HG03521 (cell line): Measurements from ENCODE around the gene GLRX.
A peak's percentile ranks its signal among the peaks of the same experiment; 100 is the strongest.

Experiments
- ATAC-seq: cut with Tn5 transposase; IDR thresholded peaks from one replicate; pipeline ENCODE4 v1.9.1; 2021; ENCODE audit warnings: mild to moderate bottlenecking, moderate library complexity; ENCODE audit not compliant: unreplicated experiment

The GLRX gene

DNA sequence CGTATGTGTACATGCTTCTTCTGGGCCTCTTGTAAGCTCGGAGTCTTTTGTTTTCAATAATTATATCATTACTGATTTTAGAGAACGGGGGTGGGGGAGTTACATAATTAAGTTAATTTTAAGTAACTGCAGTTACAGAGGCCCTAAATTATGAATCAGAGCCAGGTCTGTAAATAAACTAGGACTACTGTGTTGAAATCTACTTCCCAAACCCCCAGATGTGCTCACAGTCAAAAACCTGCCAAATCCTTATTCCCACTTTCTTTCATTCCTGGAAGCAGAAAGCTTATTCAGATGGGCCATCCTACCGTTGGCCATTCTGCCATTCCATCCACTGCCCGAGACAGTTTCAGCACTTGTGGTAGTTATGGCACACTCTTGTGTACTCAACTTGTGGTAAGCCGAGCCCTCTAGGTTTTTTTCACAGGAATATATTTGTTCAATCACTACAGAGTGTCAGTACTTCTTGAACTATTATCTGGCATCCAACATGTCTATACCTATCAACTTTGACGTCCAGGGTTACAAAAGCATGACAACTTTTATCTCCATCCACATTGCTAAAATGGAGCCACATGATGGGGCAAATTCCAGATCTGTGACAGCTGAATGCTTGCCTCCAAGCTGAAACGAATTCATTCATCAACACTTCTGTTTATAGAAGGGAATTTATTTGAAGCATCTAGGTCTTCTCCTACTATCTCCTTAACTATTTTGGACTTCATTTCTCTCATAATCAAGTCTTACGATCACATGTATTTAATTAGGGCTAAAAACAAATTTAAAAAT, 37.8 kb downstream of the GLRX start:
- ATAC-seq = no peak

DNA sequence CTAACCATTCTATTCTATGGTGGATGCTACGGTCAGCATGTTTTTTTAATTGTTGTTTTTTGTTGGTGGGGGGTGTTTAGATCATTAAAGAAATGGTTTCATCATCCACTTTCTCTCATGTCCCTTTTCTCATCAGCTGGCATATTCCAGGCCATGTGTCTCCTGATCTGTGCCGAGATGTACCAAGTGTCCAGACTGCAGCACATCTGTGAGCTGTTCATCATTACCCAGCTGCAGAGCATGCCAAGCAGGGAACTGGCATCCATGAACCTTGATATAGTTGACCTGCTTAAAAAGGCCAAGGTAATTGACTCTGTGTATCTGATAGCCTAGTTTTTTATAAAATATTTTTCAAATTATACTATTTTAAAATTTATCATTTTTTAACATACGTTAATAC, 38.9 kb downstream of the GLRX start:
- no peak for ATAC-seq

DNA sequence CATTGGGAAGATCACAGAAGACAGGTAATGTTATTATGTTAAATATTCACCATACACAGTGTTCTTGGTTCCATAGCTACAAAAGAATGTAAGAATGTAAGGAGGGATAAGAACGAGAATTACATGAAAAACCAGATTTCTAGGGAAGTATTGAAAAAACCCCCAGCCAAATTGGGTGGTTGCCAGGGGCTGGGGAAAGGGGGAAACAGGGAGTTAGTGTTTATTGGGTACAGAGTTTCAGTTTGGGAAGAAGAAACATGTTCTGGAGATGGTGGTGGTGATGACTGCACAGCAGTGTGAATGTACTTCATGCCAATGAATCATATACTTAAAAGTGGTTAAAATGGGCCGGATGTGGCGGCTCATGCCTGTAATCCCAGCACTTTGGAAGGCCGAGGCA, 40.3 kb downstream of the GLRX start:
- no peak for ATAC-seq

DNA sequence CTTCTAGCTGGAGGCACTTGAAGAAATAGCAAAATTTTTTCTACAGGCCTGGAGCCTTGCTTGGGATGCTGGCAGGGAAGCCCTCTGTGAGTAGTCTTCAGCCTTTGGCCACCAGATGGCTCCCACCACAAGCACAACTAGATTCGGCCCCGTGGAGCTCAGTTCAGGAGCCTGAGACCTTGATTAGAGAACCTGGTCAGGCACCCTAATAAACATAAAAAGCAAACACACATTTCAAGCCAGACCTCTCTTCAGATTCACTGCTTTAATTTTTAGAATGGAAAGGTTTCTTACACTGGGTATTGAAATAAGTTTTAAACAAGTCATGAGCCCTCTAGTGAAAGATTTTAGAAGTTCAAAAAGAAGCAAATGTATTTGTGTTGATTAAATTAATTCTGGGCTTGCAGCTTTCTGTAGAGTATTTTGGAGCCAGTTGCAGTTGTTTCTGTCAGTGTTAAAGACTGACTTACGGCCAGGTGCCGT, 41.4 kb downstream of the GLRX start:
- ATAC-seq = peak; percentile 91

DNA sequence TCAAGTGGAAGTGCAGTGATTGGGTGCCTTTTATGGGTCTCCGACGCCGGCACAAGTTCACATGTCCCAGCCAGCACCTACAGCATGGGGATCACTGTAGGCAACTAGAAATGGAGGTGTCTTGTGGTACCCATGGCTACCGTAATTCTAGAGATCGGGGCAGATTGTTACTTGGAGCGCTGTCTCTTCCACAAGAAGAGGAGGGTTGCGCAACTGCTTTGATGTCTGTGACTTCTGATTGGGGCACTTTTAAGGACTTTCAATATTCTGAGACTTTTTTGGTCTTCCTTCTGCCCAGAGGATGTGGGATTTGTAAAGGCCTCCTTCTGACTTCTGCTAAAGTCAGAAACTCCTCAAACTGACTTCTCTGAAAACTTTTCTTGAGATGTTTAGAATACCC, 41.9 kb downstream of the GLRX start:
- no peak for ATAC-seq

DNA sequence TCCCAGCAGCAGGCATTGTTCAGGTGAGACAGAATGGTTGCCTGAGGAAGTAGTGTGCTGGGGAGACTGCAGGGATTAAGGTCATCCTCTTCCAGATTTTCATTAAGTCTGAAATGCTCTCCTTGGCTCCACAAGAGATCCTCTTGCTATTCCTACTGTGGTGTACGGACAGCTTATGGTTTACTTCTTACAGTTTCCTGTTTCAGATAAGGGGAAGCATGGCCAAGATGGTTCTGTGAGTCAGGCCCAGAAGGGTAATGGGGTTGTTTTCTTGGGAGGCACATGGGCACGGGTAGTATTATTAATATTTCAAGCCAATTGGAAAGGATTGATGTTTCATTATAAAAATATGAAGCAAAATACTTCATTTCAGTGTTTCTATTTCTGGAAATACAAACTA, 42.9 kb downstream of the GLRX start:
- no peak for ATAC-seq

DNA sequence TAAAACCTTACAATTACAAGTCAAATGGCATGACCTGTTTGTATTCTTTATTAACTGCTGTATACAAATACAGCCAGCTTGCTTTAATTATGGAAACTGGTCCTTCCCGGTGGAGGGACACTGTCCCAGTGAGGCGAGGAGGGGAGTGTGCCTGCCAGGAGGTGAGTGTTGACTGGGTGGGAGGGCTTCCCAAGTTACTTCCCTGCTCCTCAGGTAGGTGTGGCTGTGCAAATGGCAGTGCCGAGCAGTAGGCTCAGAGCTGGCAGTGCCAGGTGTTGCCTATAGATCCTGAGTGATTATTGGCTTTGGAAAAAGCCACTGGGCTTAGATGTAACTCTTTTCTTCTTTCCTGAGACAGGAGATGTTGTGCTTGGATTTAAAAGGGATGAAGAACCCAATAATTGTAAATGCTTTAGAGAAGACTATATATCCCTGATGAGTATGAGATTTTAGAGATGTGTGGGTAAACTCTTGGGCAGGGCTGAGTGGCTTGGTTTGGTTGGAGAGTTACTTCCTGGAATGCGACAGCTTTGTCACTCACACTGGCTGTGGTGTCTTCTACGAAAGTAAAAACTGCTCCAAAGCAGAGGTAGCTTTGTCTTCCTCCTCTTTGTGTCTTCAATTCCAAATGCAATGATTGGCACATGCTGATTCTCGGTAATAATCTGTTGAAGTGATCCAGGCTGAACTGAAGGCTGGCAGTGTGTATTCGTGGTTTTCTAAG, 43.7 kb downstream of the GLRX start:
- ATAC-seq = no peak

DNA sequence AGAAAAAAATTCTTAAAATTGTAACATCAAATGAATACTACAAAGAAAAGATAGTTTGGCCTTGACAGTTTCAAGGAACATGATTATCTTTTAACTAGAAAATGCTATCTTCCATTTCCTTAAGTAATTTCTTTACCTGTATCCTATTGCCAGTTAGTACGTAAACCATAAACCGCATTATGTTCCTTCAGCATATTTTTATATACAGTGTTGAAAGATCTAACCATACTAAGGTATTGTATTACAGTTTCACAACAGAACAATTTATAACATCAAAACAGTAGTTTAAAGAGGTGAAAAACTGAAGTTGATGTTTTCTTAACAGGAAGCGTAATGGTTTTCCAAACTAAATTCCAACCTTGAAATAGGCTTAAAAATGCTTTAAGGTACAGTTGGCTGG, 45.1 kb downstream of the GLRX start:
- ATAC-seq = no peak

DNA sequence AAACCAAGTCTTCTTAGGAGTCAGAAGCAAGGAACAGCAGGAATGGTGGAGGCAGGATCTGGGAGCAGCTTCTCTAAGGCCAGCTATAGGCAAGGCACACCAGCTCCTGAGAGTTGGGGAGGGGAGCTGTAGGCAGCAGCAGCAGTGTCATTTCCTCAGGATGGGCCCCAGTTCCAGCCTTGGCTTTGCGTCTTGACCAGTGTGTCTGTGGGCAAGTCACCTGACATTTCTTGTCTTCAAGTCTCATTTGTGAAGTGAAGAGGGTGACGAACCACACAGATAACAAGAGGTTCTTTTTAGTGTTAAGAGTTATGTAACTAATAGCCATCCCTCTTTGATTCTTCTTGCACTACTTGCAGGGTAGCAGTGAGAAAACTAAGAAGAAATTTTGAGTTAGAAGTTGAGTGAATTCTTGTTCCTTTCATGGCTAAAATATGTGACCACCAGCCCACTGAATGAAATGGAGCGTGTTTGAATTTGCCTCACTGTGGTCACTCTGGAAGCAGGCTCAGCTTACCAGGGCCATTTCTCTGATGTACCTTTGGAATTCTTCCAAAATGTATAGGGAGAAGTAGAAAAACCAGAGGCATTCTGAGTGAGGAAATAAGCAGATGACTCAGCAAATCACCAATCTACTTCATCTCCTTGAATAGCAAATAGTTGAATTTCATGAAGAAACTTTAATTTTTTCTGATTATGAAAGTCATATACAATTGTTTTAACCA, 49.0 kb downstream of the GLRX start:
- ATAC-seq = no peak

DNA sequence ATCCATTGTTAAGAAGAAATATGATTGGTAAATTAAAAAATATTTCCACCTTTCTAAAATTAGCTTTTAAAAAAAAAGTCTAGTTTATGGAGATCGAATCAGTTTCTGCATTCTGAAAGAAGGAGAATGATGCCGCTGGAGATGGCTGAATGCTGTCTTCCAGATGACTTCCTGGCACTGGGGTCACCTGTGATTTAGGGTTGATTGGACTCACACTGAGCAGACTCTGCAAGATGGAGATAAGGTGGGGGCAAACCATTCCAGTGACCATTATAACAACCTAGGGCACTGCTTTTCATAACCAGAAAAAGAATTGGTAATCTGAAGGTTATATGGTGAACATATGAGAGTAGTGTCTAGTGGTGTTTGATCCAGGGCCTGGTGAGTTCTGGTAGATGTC, 50.6 kb downstream of the GLRX start:
- no peak for ATAC-seq

DNA sequence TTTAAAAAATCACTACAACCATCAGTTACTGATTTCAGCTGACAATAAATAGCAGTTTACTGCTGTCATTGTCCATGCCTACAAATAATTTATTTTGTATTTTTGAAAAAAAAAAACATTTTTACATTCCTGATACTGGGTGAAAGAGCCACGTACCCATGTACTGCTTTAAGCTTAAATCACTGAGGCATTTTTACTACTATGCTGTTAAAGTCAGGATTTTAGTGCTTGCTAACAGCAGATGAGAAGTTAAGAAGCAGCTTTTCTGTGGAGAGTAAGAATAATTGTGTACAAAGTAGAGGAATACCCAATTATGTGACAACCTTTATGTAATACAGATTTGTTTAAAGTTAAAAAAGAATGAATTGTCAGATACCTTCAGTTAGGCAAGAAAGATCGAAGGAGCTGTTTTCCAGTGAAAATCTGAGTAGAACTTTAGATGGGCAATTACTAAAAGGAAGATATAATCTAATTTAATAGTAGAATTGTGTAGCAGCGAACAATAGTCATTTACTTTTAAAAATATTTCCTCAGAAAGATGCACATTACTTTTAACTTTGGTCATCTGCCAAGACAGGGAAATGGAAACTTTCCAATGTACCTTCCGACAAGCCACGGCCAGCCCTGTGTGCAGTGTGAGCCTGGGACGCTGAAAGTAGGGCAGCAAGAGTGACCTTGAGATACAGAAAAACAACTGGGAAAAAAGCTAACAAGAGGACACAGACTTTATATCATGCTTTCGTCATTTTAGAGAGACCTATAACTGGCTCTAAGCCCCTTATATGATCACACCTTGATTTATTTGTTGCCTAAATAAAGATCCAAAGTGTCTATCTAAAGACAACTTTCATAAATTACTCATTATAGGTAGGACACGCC, 51.5 kb downstream of the GLRX start:
- no peak for ATAC-seq

DNA sequence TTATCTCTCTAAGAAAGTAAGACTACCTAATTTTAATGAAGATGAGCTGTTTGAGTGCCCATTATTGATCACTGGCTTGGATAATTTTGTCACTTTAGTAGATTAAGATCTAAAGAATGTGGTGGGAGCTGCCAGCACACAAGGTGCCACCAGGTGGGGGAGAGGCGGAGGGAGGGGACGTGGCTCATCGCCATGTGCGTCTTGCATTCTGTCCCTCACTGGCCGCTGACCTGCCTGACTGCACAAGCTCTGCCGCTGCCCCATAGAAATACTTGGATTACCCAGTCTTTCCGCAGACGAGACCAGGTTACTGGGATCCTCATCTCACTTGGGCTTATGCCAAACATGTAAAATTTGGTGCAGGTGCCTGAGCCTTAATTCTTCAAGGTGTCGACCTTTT, 53.8 kb downstream of the GLRX start:
- no peak for ATAC-seq

DNA sequence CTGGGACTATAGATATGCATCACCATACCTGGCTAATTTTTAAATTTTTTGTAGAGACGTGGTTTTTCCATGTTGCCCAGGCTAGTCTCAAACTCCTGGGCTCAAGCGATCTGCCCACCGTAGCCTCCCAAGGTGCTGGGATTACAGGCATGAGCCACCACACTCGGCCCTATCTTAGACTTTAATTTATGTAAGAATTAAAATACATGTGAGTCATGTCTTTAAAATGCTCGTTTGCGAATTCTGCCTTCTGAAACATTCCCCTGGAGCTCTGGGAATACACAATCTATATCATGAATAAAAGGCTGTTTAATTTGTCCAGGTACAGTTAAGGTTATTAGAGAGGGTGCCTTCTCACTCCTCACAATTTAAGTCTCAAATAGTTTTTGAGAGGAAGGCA, 58.6 kb downstream of the GLRX start:
- no peak for ATAC-seq
